ENCODE results near the gene RGL1. TPM values are rescaled to one million over a fixed set of nuclear protein-coding genes. Genes with fewer than 3 reads are reported as not detected.

The RGL1 gene
- total RNA-seq, 3 donors from 2014 or later (not counting 1 experiment from before 2014, with no cell fraction given): 0.16 to 0.52 (median 0.40) TPM

GRCh38 chr1:183898001-183898396, 93.1 kb downstream of the RGL1 start:
- Mint-ChIP-seq H3K27ac (no peak overlapping the region), H3K36me3 (no peaks in the 10 kb centered on the region), H3K4me3 (no peak overlapping the region), H3K4me1 (peaks cover 9 to 10% of the 10 kb centered on the region in 2 donors), H3K9me3 (no peaks in the 10 kb centered on the region), H3K27me3 (ENCODE audit: low read depth in 2 of 2) (peaks cover 0 to 2% of the 10 kb centered on the region in 2 donors)
- Histone ChIP-seq H3K9me3 (ENCODE audit: control insufficient read depth, insufficient read depth, low read length) (no peaks in the 10 kb centered on the region), H3K27ac (ENCODE audit: low read length) (no peak overlapping the region), H3K4me1 (ENCODE audit: control insufficient read depth, insufficient read depth, low read length) (no peaks in the 10 kb centered on the region), H3K27me3 (ENCODE audit: control insufficient read depth, insufficient read depth, low read length) (no peaks in the 10 kb centered on the region), H3K36me3 (ENCODE audit: control insufficient read depth, insufficient read depth, low read length) (no peaks in the 10 kb centered on the region), H3K4me3 (ENCODE audit: low read length) (no peak overlapping the region)
- intact Hi-C loops (cut with micrococcal nuclease): no loop called here
- 68% methylated on average over 2 of the region's 2 CpGs for WGBS (ENCODE audit: insufficient coverage)
- ATAC-seq (no peak), DNase-seq (no peak)
- TF ChIP-seq, protein P1, sequence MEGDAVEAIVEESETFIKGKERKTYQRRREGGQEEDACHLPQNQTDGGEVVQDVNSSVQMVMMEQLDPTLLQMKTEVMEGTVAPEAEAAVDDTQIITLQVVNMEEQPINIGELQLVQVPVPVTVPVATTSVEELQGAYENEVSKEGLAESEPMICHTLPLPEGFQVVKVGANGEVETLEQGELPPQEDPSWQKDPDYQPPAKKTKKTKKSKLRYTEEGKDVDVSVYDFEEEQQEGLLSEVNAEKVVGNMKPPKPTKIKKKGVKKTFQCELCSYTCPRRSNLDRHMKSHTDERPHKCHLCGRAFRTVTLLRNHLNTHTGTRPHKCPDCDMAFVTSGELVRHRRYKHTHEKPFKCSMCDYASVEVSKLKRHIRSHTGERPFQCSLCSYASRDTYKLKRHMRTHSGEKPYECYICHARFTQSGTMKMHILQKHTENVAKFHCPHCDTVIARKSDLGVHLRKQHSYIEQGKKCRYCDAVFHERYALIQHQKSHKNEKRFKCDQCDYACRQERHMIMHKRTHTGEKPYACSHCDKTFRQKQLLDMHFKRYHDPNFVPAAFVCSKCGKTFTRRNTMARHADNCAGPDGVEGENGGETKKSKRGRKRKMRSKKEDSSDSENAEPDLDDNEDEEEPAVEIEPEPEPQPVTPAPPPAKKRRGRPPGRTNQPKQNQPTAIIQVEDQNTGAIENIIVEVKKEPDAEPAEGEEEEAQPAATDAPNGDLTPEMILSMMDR (IDR thresholded peaks at IDR 0.05): no peak

- ATAC-seq: no peak
- Histone ChIP-seq H3K9me3 (ENCODE audit: control insufficient read depth, insufficient read depth, low read length) (no peaks in the 10 kb centered on the region), H3K27ac (ENCODE audit: low read length) (no peak overlapping the region), H3K36me3 (ENCODE audit: control insufficient read depth, insufficient read depth, low read length) (no peaks in the 10 kb centered on the region), H3K27me3 (ENCODE audit: control insufficient read depth, insufficient read depth, low read length) (no peaks in the 10 kb centered on the region), H3K4me1 (ENCODE audit: control insufficient read depth, insufficient read depth, low read length) (no peaks in the 10 kb centered on the region), H3K4me3 (ENCODE audit: low read length) (no peak overlapping the region)
- intact Hi-C loops (cut with micrococcal nuclease): no loop called here
- H3K36me3 Mint-ChIP-seq: no peaks in the 10 kb centered on the region
- DNase-seq: no peak
- H3K4me3 Mint-ChIP-seq: no peak overlapping the region
- H3K9me3 Mint-ChIP-seq: no peaks in the 10 kb centered on the region
- TF ChIP-seq, protein P1 (IDR thresholded peaks at IDR 0.05): no peak
- WGBS (ENCODE audit: insufficient coverage): 100% methylated on average over 1 of the region's 2 CpGs
- peaks cover 9 to 10% of the 10 kb centered on the region in 2 donors for H3K4me1 Mint-ChIP-seq
- no peak overlapping the region for H3K27ac Mint-ChIP-seq
- H3K27me3 Mint-ChIP-seq (ENCODE audit: low read depth in 2 of 2): peaks cover 0 to 2% of the 10 kb centered on the region in 2 donors
These were observed 93.7 kb downstream of the RGL1 start for GRCh38 chr1:183898610-183899009.

DNA sequence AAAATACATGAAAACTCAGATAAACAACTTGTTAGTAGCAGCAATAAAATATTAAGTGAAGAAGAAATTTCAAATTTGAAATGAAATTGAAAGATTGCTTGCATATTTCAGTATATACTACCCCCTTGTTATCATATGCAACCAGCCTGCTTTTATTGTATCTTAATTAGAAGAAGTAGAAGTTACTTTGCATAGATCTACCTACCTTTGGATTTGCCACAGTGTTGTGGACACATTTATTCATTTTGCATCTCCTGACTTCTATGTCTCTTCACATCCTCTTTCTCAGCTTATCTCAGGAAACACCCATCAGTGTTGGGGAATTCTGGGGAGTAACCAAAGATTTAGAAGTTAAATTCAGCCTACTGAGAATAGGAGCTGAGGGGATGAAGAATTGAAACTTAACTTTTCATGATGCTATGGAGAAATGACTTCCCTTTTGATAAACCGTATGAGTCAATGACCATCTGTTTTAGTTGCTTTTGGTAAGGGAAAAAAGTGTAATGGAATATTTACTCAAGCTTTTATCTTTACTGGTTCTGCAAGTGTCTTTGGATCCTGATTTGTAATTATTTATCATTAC, 96.9 kb downstream of the RGL1 start:
- TF ChIP-seq, protein P1 (IDR thresholded peaks at IDR 0.05): no peak
- ATAC-seq (no peak), DNase-seq (no peak)
- H3K27ac ChIP-seq (ENCODE audit: low read length): no peak overlapping the region
- H3K27ac Mint-ChIP-seq: no peak overlapping the region
- intact Hi-C loops (cut with micrococcal nuclease): no loop called here
- 0% methylated on average over 1 of the region's 1 CpG for WGBS (ENCODE audit: insufficient coverage)
- H3K9me3 Mint-ChIP-seq: no peaks in the 10 kb centered on the region
- no peak overlapping the region for H3K4me3 ChIP-seq (ENCODE audit: low read length)
- no peaks in the 10 kb centered on the region for H3K27me3 ChIP-seq (ENCODE audit: control insufficient read depth, insufficient read depth, low read length)
- no peaks in the 10 kb centered on the region for H3K4me1 ChIP-seq (ENCODE audit: control insufficient read depth, insufficient read depth, low read length)
- peaks cover 0 to 9% of the 10 kb centered on the region in 2 donors for H3K27me3 Mint-ChIP-seq (ENCODE audit: low read depth in 2 of 2)
- H3K9me3 ChIP-seq (ENCODE audit: control insufficient read depth, insufficient read depth, low read length): no peaks in the 10 kb centered on the region
- no peak overlapping the region for H3K4me3 Mint-ChIP-seq
- H3K4me1 Mint-ChIP-seq: peaks cover 2 to 3% of the 10 kb centered on the region in 2 donors
- no peaks in the 10 kb centered on the region for H3K36me3 ChIP-seq (ENCODE audit: control insufficient read depth, insufficient read depth, low read length)
- H3K36me3 Mint-ChIP-seq: no peaks in the 10 kb centered on the region

DNA sequence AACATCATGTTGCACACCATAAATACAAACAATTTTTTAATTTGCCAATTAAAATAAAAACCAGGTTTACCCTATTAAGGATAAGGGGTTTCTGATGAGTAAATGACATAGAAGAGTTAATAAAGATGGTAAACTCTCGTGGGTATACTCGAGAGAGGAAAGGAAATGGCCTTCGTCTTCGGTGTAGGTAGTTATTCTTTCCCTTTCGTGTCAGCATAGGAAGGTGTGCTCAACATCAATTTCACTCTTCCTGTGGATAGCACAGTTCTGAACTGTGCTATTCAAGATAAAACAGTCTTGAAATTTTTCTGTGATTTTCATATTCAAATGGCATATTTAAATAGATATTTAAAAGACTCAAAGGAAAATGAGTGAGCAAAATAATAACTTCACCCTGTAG, 98.2 kb downstream of the RGL1 start:
- H3K9me3 Mint-ChIP-seq: no peaks in the 10 kb centered on the region
- H3K4me1 Mint-ChIP-seq: no peaks in the 10 kb centered on the region
- intact Hi-C loops (cut with micrococcal nuclease): no loop called here
- ATAC-seq (no peak), DNase-seq (no peak)
- no peaks in the 10 kb centered on the region for H3K9me3 ChIP-seq (ENCODE audit: control insufficient read depth, insufficient read depth, low read length)
- no peak overlapping the region for H3K4me3 ChIP-seq (ENCODE audit: low read length)
- H3K27ac Mint-ChIP-seq: no peak overlapping the region
- H3K27me3 Mint-ChIP-seq (ENCODE audit: low read depth in 2 of 2): peaks cover 0 to 9% of the 10 kb centered on the region in 2 donors
- H3K27me3 ChIP-seq (ENCODE audit: control insufficient read depth, insufficient read depth, low read length): no peaks in the 10 kb centered on the region
- no peaks in the 10 kb centered on the region for H3K36me3 ChIP-seq (ENCODE audit: control insufficient read depth, insufficient read depth, low read length)
- TF ChIP-seq, protein P1 (IDR thresholded peaks at IDR 0.05): no peak
- no peak overlapping the region for H3K27ac ChIP-seq (ENCODE audit: low read length)
- no peaks in the 10 kb centered on the region for H3K4me1 ChIP-seq (ENCODE audit: control insufficient read depth, insufficient read depth, low read length)
- H3K4me3 Mint-ChIP-seq: no peak overlapping the region
- H3K36me3 Mint-ChIP-seq: no peaks in the 10 kb centered on the region
- 52% methylated on average over 5 of the region's 5 CpGs for WGBS (ENCODE audit: insufficient coverage)

All from natural killer cell (primary cell).